Thymus (tissue), 11 donors: ENCODE data around the gene PGRMC1. TPM values are rescaled to one million over a fixed set of nuclear protein-coding genes. Genes with fewer than 3 reads are reported as not detected.
"Not testable (repeated sequence)": the region's sequence is repeated elsewhere in the genome, so short reads cannot be mapped to it uniquely, and the experiment has no call there.

Experiments used
- DNase-seq, 9 donors: peaks; one replicate each; pipeline ENCODE4 v3.0.0-alpha.2; 2013; ENCODE audit warnings: low spot score in 9 of 9, low read depth in 6 of 9, missing footprints in 1 of 9
- H3K27ac ChIP-seq, 2 donors: one replicate each; pipeline ENCODE4 v1.5.1; 2013; ENCODE audit warnings: control low read depth in 1 of 2, low read depth in 1 of 2, low read length in 1 of 2, mild to moderate bottlenecking in 1 of 2, moderate library complexity in 1 of 2
- H3K27me3 ChIP-seq, 2 donors: one replicate each; pipeline ENCODE4 v1.5.1; 2013; ENCODE audit warnings: low read length in 1 of 2; ENCODE audit not compliant: control insufficient read depth in 2 of 2, insufficient read depth in 1 of 2
- H3K36me3 ChIP-seq, 2 donors: one replicate each; pipeline ENCODE4 v1.5.1; 2013; ENCODE audit warnings: low read length in 1 of 2, mild to moderate bottlenecking in 1 of 2, moderate library complexity in 1 of 2; ENCODE audit not compliant: control insufficient read depth in 2 of 2, insufficient read depth in 2 of 2
- H3K4me1 ChIP-seq, 2 donors: one replicate each; pipeline ENCODE4 v1.5.1; 2013; ENCODE audit warnings: low read length in 2 of 2; ENCODE audit not compliant: control insufficient read depth in 2 of 2, insufficient read depth in 2 of 2
- H3K4me3 ChIP-seq, 2 donors: one replicate each; pipeline ENCODE4 v1.5.1; 2013; ENCODE audit warnings: low read length in 2 of 2, control low read depth in 1 of 2, mild to moderate bottlenecking in 1 of 2
- H3K9me3 ChIP-seq, 2 donors: one replicate each; pipeline ENCODE4 v1.5.1; 2013; ENCODE audit warnings: low read length in 1 of 2, mild to moderate bottlenecking in 1 of 2; ENCODE audit not compliant: control insufficient read depth in 2 of 2, insufficient read depth in 1 of 2
- WGBS: extraction: QIAGEN DNeasy Blood & Tissue Kit; methylation state at CpG from one replicate; pipeline ENCODE4 v1.1.7; 2013; 5-methylcytosine and 5-hydroxymethylcytosine counted together
- polyA plus RNA-seq: library from polyadenylated mRNA; stranded (reverse); fragments of 200-250 nt; gene quantifications from one replicate; pipeline ENCODE4 v1.2.3, GENCODE V29; 2013
- total RNA-seq: library from RNA; stranded (reverse); fragments of 120-200 nt; gene quantifications from one replicate; pipeline ENCODE4 v1.2.4, GENCODE V29; 2013
- donor health status: healthy.

The PGRMC1 gene
- total and polyA plus RNA-seq, 2 donors, result 43.1 to 65.4 TPM

DNA sequence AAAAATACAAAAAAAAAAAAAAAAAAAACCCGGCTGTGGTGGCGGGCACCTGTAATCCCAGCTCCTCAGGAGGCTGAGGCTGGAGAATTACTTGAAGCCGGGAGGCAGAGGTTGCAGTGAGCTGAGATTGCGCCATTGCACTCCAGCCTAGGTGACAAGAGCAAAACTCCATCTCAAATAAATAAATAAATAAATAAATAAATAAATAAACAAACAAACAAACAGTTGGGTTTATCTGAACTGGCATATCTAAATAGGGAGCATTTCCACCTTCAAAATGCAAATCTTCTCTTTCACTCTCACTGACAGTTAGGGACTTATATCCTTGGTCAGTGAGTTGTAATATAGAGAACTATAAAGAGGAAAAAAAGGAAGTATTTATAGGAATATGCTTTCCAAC is 46.3 kb downstream of the PGRMC1 start:
- DNase-seq, H3K36me3 ChIP-seq, H3K4me1 ChIP-seq, H3K27me3 ChIP-seq, H3K4me3 ChIP-seq, H3K9me3 ChIP-seq, H3K27ac ChIP-seq: not testable (repeated sequence)
- 100% methylated on average over 4 of the region's 4 CpGs for WGBS

DNA sequence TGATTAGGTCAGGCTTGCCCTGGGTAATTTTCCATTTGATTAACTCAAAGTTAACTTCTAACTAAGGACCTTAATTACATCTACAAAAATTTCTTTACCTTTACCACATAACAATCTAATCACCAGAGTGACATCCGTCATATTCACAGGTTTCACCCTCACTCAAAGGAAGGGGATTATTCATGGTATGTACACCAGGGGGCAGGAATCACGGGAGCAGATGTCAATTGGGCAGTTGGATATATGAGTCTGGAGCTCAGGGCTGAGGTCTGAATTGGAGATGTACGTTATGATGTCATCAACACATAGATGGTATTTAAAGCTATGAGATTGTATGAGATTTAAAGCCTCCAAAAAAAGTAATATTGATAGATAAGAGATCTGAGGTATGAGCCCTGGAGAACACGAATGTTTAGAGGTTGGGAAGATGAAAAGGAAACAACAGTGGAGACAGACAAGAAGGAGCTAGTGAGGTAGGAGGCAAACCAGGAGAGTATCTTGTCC is 52.9 kb downstream of the PGRMC1 start:
- 85% methylated on average over 4 of the region's 4 CpGs for WGBS
- no peaks in the 10 kb centered on the region for H3K9me3 ChIP-seq
- no peaks in the 10 kb centered on the region for H3K4me1 ChIP-seq
- H3K36me3 ChIP-seq, result no peaks in the 10 kb centered on the region
- no peak overlapping the region for H3K27ac ChIP-seq
- H3K27me3 ChIP-seq, result peaks cover 0 to 2% of the 10 kb centered on the region in 2 donors
- DNase-seq, result no peak
- H3K4me3 ChIP-seq, result no peak overlapping the region

DNA sequence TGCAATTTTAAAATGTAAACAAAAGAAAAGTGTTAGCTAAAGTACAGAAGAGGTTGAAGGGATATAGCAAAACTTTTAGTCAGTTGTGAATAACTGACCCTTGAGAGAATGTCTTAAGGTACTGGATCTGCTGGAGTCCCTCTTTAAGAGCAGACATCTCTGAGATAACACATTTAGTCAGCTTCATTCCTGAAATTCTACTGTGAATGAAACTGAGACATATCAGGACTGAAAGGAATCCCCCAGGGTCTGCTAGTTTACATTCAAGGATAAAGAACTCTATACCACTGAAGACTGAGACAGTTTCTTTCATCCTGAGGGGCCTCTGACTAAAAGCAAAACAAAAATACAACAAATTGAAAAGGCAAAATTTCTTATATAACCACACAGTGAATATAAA is 54.4 kb downstream of the PGRMC1 start:
- H3K9me3 ChIP-seq, result no peaks in the 10 kb centered on the region
- no peak overlapping the region for H3K27ac ChIP-seq
- H3K4me3 ChIP-seq, result no peak overlapping the region
- peaks cover 0 to 2% of the 10 kb centered on the region in 2 donors for H3K27me3 ChIP-seq
- no peaks in the 10 kb centered on the region for H3K36me3 ChIP-seq
- no peaks in the 10 kb centered on the region for H3K4me1 ChIP-seq
- no peak for DNase-seq

- not testable (repeated sequence) for H3K27ac ChIP-seq, H3K4me3 ChIP-seq, H3K4me1 ChIP-seq, DNase-seq, H3K9me3 ChIP-seq, H3K27me3 ChIP-seq, H3K36me3 ChIP-seq
- WGBS, result 91% methylated on average over 2 of the region's 2 CpGs
Measured at GRCh38 chrX:119291246-119291645, 55.2 kb downstream of the PGRMC1 start.

DNA sequence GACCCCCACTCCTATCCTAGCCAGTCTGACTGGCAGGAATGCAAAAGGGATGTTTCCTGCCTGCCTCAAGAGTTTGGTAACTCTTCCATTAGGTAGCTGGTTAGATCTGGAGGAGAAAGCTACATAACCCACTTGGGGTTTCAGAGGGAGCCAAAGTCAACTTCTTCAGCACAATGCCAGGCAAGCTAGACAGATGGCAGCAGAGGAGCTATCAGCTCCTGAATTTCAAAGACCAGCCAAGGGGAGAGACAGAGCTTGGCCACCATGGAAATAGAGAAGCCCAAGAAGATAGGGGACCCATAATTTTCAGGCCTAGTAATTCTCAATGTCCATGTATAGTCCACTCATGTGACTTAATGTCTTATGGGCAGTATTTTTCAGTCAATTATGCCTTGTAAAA is 56.4 kb downstream of the PGRMC1 start:
- Histone ChIP-seq H3K4me1 (no peaks in the 10 kb centered on the region), H3K4me3 (no peak overlapping the region), H3K27me3 (no peaks in the 10 kb centered on the region), H3K27ac (no peak overlapping the region), H3K36me3 (no peaks in the 10 kb centered on the region), H3K9me3 (no peaks in the 10 kb centered on the region)
- DNase-seq, result no peak

Other genes starting within 250 kb of the PGRMC1 start
- gene CT47C1, start 163.3 kb upstream of the PGRMC1 start, total RNA-seq, result not detected
- gene CT47C1, start 163.3 kb upstream of the PGRMC1 start, polyA plus RNA-seq, result not detected
- 0.09 TPM for gene KIAA1210, start 108.5 kb upstream of the PGRMC1 start, total RNA-seq
- 0.16 TPM for gene KIAA1210, start 108.5 kb upstream of the PGRMC1 start, polyA plus RNA-seq
- gene SLC25A43, start 163.1 kb downstream of the PGRMC1 start, total RNA-seq, result 3.3 TPM
- 8.3 TPM for gene SLC25A43, start 163.1 kb downstream of the PGRMC1 start, polyA plus RNA-seq
- 279 TPM for gene SLC25A5, start 232.2 kb downstream of the PGRMC1 start, total RNA-seq
- 237 TPM for gene SLC25A5, start 232.2 kb downstream of the PGRMC1 start, polyA plus RNA-seq